HG03432 (cell line): ENCODE results near the gene CCAR1.
"Not testable (repeated sequence)": the region's sequence is repeated elsewhere in the genome, so short reads cannot be mapped to it uniquely, and the experiment has no call there.

Experiments used
- ATAC-seq: cut with Tn5 transposase; IDR thresholded peaks from one replicate; pipeline ENCODE4 v1.9.1; 2021; ENCODE audit warnings: mild to moderate bottlenecking, moderate library complexity; ENCODE audit not compliant: unreplicated experiment

CCAR1 gene

GRCh38 chr10:68720793-68721672 lies at the start of gene CCAR1:
Gene CCAR1, plus strand, starts transcription at chr10:68721239. Its CDS starts 1,266 bp downstream, at chr10:68722505.
- peak; percentile 98 for ATAC-seq

GRCh38 chr10:68684413-68684812 lies 36.6 kb upstream of the CCAR1 start:
- no peak for ATAC-seq

- ATAC-seq: no peak
Measured at GRCh38 chr10:68696018-68696417, 25.0 kb upstream of the CCAR1 start.

GRCh38 chr10:68697106-68697505 lies 23.9 kb upstream of the CCAR1 start:
- no peak for ATAC-seq

- ATAC-seq: no peak
Measured at GRCh38 chr10:68700197-68700596, 20.8 kb upstream of the CCAR1 start.

GRCh38 chr10:68705548-68705947 lies 15.5 kb upstream of the CCAR1 start:
- ATAC-seq: no peak

GRCh38 chr10:68708987-68709386 lies 12.1 kb upstream of the CCAR1 start:
- ATAC-seq: not testable (repeated sequence)

- not testable (repeated sequence) for ATAC-seq
Measured at GRCh38 chr10:68713065-68713464, 8.0 kb upstream of the CCAR1 start.

- ATAC-seq: no peak
Measured at GRCh38 chr10:68717435-68717834, 3.6 kb upstream of the CCAR1 start.

GRCh38 chr10:68721673-68722335 lies 765 bp downstream of the CCAR1 start:
- ATAC-seq: peak; percentile 24

GRCh38 chr10:68725016-68725415 lies 4.0 kb downstream of the CCAR1 start:
- ATAC-seq: no peak

GRCh38 chr10:68727146-68727545 lies 6.1 kb downstream of the CCAR1 start:
- no peak for ATAC-seq

- no peak for ATAC-seq
Measured at GRCh38 chr10:68732651-68733050, 11.6 kb downstream of the CCAR1 start.

- ATAC-seq: no peak
Measured at GRCh38 chr10:68734349-68734748, 13.3 kb downstream of the CCAR1 start.

- no peak for ATAC-seq
Measured at GRCh38 chr10:68735119-68735518, 14.1 kb downstream of the CCAR1 start.

GRCh38 chr10:68735739-68736138 lies 14.7 kb downstream of the CCAR1 start:
- ATAC-seq: not testable (repeated sequence)

- ATAC-seq: not testable (repeated sequence)
Measured at GRCh38 chr10:68740676-68741075, 19.6 kb downstream of the CCAR1 start.

GRCh38 chr10:68742397-68742796 lies 21.4 kb downstream of the CCAR1 start:
- no peak for ATAC-seq

- no peak for ATAC-seq
Measured at GRCh38 chr10:68752711-68753350, 31.8 kb downstream of the CCAR1 start.

- ATAC-seq: no peak
Measured at GRCh38 chr10:68756246-68756645, 35.2 kb downstream of the CCAR1 start.

GRCh38 chr10:68756766-68757165 lies 35.7 kb downstream of the CCAR1 start:
- ATAC-seq: no peak
